Measurements from ENCODE around the gene FBXO47.

FBXO47 gene

DNA sequence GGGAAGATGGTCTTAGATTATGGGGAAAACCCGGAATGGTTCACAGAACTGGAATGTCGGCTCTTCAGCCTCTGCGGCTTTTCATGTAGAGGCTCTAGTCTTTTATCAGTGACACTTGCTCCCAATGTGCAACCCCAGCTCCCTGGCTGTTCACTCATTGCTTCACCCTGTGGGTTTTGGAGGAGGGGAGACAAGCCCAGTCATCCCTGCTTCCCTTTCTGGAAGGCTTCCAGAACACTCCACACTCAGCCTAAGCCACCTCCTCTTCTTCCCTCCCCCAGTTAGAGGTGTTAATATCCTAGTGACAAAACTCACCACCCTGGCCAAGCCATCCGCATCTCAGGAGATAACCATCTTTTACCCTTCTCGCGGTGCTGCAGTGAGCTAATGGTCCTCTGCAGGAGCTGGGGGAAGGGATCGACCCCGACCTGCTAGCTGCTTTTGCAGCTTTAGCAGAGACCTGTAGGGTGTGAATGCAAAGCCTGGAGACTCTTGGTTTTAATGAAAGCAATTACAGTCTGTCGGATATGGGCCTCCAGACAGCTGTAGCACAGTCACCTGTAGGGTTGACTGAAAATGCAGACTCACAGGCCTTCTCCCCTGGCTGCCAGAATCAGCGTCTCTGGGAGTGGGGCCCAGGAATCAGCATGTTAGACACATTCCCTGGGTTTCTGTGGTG lies 66.1 kb downstream of the FBXO47 start:
- DNase-seq = peak; percentile 57

DNA sequence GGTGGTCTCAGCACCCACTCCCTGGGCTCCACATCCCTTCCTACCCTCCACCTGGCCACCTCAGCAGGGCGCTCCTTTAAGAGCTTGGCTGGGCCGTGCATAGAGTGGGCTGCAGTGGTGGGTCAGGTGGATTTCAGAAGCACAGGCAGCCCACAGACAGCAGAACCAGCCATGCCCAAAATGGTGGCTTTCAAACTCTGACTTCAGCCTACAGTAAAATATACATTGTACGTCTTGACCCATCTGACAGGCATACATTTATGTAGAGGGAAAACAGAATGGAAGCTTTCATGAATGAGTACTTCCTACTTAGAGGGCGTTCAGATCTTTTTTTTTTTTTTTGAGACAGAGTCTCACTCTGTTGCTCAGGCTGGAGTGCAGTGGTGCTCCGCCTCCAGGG lies 67.8 kb downstream of the FBXO47 start:
- DNase-seq = no peak

DNA sequence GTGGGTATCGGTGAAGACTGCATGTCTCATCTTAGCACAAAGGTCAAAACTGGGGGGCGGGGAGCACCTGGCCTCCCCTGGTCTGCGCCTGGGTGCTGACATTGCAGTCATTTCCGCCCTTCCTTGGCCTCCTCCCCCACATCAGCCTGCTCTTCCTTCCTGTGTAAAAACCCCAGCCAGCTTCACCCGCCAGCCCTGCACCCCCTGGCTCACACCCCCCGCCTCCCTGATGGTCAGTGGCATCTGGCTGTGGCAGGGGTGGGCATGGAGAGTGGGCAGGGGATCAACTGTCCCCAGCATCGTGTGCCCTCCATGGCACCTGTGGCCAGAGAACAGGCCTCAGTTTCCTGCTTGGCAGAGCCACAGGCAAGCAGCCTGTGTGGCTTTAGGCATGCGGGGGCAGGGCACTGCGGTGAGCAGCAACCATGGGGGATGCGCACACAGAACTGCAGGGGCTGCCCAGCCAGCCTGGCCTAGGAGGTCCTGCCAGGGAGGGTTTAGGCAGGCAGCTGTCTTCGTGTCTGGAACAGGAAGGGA lies 68.3 kb downstream of the FBXO47 start:
- no peak for DNase-seq

DNA sequence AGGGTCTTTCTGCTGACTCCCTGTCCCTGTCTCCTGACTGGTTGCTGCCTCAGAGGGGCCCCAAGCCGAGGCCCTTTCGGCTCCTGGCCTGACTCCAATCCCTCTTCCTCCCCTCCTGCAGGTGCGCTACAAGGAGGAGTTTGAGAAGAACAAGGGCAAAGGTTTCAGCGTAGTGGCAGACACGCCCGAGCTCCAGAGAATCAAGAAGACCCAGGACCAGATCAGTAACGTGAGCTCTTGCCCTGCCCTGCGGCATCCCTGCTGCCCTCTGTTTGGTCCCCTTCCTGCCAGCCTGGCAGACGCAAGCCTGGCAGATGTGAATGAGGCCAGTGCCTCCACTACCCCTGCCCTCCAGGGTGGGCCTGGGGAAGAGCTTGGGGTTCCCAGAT lies 68.9 kb downstream of the FBXO47 start:
- no peak for DNase-seq

DNA sequence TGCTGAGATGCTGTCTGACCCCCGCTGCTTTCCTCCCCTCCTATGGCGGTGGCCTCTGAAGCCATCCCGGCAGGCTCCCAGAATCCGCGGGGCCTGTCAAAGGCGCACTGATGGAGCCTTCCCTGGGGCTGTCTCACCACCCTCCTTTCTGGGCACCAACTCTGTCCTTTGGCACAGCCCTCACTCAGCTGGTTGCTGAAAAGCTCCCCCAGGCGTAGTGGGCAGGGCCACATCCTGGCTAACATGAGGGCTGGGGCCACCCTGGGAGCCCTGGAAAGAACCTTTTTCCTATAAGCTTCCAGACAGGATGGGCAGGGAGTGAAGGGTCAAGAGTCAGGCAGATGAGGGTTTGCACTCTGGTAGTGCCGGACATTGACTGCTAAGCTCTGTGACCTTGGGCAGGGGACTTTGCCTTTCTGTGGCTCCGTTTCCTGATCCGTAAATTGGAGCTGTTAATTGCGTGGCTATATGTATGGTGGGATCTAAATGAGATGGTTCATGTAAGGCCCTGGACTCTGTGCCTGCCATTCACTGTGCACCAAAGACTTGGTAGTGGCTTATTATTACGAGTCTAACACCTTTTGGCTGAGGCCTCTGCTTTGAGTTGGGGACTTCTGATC lies 69.4 kb downstream of the FBXO47 start:
- DNase-seq = no peak

DNA sequence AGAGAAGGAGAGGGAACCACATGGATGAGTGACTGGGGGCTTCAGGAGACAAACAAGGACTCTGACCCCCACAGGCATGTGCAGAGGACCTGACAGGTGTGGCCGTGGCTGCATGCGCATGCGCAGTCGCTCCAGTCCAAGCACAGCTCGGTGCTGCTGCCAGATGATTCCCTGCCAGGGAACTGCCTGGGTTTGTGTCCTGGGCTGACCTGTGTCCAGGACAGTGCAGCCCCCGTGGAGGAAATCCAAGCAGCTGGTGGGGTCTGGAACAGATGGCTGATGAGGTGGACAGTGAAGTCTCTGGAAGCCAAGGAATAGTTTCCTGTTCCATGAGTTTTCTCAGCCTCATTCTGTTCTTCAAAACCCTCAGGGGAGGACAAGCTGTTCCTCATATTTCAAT lies 70.0 kb downstream of the FBXO47 start:
- no peak for DNase-seq

DNA sequence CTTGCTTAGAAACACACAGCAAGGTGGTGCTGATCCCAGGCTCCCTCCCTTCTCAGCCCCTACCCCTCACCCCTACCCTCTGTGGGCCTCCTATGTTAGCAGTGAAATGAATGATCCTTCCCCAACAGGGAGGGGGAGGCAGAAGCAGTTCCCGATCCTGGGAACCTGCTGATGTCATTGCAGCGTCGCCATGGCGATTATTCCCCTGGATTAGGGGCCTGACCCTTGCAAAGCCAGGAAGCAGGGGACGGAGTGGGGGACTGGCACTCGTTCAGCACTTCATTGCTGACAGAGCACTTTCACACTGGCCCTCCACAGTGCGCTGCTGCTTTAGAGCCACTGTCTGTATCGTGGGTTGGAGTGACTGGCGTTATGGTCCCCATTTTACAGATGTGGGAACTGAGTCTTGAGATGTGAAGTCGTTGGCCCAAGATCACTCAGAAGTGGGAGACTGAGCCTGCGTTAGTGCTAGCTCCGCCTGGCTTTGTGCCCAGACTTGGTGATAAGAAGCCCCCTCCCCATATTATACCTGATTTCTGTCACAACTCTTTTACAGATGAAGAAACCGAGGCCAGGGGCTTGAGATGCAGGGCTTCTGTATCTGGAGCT lies 70.8 kb downstream of the FBXO47 start:
- no peak for DNase-seq

DNA sequence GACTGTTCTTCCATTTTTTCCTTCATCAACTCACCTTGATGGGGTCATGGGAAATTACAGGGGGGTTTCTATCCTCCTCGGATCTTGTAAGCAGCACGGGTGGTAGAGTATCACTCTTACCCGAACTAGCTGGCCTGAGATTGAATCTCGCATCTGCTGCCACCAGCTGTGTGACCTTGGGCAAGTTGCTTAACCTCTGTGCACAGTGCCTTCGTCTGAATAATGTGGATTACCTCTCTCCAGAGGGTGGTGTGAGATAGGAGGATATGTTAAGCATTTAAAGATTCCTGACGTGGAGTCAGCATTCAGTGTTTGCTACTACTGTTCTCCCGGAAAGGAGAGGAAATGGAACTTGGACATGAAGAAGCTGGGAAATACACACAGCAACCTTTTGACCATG lies 72.9 kb downstream of the FBXO47 start:
- DNase-seq = no peak

DNA sequence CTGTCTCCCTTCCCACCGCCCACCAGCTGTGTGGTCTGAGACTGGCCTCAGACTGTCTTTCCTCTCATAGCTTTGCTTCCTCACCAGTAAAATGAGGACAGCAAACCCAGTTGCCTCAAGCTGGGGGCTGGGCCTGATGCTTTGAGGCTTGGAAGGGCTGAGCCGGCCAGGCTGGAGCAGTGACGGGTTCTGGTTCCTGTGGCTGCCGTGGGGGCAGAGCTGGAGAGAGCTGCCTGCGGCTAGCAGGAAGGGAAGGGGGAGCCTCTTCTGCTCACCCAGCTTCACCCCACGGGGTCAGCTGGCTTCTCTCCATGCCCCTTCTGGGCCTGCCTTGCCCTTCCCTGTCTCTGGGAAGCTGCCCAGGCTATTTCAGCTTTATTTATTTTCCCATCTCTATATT lies 73.6 kb downstream of the FBXO47 start:
- DNase-seq = no peak

DNA sequence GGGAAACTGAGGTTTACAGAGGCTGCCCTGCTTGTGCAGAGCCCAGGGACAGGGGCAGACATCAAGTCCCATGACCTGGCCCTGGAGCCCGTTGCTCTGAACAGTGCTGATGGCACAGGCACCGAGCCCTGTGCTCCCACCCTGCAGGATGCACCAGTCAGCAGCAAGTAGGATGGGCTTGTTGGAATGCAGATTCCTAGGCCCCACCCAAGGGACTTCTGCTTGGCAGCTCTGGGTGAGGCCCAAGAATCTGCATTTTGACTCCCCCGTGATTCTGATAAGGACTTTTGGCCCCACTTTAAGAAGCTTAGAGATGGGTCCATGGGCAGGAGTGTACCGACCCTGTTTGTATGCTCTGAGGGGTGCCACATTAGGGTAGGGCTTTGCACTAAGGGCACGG lies 74.1 kb downstream of the FBXO47 start:
- DNase-seq = no peak

DNA sequence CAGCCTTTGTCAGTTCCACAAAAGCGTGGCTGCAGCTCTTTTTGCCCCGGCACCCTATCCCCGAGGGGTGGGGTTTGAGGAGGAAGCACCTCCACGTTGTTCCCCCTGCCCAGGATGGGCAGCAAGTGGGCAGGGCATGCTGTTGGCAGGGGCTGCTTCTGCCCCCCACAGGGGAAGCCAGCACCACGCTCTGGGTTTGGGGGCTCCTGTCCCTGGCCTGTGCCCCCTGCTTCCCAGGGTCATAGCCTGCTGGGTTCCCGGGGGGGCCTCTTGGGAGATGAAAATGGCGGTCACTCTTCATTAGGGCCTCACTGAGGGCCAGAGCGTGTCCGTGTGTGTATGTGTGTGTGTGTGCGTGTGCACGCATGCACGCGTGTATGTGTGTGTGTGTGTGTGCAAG lies 74.6 kb downstream of the FBXO47 start:
- DNase-seq = no peak

DNA sequence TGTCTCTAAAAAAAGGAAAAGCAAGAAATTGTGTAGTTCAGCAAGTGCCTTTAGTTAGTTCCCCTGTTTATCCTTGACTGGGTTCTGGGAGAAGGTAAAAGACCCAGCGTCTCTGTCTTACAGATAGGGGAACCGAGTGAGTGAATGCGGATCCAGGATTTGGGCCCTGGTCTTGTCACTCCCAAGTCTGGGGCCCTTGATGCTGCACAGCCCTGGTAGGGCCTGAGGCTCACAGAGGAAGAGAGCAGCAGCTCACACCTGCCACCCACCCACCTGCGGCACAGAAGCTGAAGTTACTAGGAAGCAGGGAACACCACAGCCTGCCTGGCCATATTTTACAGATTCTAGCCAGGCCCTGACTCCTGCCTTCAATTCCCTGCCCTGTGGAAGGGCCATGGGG lies 75.1 kb downstream of the FBXO47 start:
- no peak for DNase-seq

DNA sequence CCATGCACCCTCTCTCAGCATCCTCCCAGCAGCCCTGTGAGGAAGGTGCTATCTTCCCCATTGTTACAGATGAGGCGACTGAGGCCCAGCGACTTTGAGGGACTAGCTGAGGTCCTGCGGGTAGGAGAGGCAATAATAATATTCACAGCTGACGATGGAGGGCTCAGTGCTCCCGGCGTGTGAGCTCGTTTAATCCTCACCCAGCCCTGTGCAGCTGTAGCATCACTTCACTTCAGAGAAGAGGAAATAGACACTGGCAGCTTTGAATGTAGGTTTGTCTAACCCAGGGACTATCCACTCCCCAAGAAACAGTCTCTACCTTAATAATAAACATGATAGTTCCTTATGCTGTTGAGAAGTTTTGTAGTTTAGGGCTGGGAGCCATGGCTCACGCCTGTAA lies 75.8 kb downstream of the FBXO47 start:
- DNase-seq = no peak

DNA sequence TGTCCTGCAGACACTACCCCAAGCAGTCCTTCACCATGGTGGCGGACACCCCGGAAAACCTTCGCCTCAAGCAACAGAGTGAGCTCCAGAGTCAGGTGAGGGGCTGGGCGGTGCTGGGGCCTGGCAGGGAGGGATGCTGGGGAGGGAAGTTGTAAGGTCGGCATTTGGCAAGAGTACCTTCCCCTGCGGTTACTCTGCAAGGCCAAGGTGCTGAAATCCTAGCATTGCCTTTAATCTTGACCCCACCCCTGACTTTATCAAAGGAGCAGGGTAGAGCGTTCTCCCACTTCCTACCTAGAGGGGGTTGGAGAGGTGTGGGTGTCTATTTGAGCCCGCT lies 76.8 kb downstream of the FBXO47 start:
- no peak for DNase-seq

DNA sequence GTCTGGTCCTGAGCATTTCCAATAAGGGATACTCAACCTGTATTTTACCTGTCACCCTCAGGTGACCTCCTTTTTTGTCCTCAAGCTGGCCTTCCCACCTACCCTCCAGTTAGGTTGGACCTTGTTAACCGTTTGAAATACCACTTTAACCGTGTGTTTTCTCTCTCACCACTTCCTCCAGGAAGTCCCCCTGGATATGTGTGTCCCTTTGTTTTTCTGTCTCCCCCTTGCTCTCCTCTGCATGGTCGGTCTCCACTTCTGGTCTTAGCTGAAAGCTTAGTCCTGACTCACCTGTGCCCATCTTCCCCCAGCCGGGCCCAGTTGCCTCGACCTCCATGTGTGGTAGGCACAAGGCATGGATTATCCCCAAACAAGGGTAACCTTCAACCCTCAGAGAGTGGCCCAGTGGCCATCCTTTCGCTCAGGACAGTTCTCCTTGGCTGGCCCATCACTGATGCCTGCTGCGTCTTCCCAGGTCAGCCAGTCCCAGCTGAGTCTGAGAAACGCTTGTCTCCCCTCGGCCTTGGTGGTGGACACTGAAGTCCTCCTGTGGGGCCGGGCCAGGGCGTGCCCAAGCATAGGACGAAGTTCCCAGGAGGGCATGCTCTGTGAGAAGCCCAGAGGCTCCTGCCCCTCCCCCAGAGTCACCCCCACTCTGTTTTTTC lies 77.3 kb downstream of the FBXO47 start:
- DNase-seq = no peak

DNA sequence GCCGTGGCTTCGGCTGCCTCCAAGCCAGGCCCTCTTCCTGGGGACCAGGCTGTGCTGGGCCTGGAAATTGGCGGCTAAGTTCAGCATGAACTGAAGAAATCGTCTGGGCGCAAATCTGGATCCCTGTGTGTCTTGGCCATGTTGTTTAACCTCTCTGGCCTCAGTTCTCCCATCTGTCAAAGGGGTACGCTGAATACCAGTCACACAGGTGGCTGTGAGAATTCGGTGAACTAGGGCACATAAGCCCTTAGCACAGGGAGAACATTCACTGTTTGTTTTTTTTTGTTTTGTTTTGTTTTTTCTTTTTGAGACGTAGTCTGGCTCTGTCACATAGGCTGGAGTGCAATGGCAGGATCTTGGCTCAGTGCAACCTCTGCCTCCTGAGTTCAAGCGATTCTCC lies 78.4 kb downstream of the FBXO47 start:
- no peak for DNase-seq

DNA sequence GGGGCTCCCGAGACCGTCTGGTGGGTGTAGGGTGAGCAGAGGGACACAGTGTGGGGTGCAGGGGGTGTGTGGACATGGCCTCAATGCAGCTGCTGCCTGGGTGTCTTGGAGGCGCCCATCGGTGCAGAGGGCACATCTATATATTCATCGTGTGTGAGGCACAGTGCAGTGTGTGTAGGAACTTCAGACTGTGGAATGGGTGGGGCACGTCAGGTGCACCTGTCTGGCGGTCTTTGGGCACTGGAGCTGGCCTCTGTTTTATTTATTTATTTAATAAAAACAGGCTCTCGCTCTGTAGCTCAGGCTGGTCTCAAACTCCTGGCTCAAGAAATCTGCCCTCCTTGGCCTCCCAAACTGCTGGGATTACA lies 80.6 kb downstream of the FBXO47 start:
- no peak for DNase-seq

Measured in hematopoietic multipotent progenitor cell treated with erythropoietin and hydrocortisone succinate and interleukin-3 and kit ligand, for 8 days (in vitro differentiated cells).